Measurements from ENCODE around the gene PTMS.

GRCh38 chr12:6787309-6787708 lies 21.1 kb downstream of the PTMS start:
- TF ChIP-seq CTCF (conservative IDR thresholded peaks at IDR 0.05; ENCODE audit: low read length) = no peak
- TF ChIP-seq EZH2phosphoT487 (IDR thresholded peaks at IDR 0.05; ENCODE audit: borderline replicate concordance, low read depth, low read length) = no peak
